Erythroblast (primary cell): ENCODE data around the gene TUBA4B.

Source experiments
- GATA1 ChIP-seq: IDR thresholded peaks from 2 replicates; pipeline ENCODE4 v1.6.1; 2011; ENCODE audit warnings: low read depth, mild to moderate bottlenecking, control low read depth, low read length, moderate library complexity
- POLR2A ChIP-seq: IDR thresholded peaks from 2 replicates; pipeline ENCODE4 v1.6.1; 2011; ENCODE audit warnings: mild to moderate bottlenecking, low read length

- TF ChIP-seq POLR2A (no peak), GATA1 (no peak)
Observed at GRCh38 chr2:219246559-219246958, 6.5 kb upstream of the TUBA4B start.
